MCF 10A (cell line): ENCODE measurements around the gene KRTAP5-9. TPM values are rescaled to one million over a fixed set of nuclear protein-coding genes. Genes with fewer than 3 reads are reported as not detected.

ENCODE experiments used
- Bru-seq: library from RNA; stranded (reverse); fragments of 400-500 nt; gene quantifications from one replicate; lab custom pipeline; 2021; lab: Mats Ljungman, UMichigan
- BruChase-seq, 2 experiments: library from RNA; stranded (reverse); fragments of 400-500 nt; gene quantifications; one replicate each; lab custom pipeline; 2021; lab: Mats Ljungman, UMichigan
- BruUV-seq: library from RNA; stranded (reverse); fragments of 400-500 nt; replicated peaks from 2 replicates; lab custom pipeline; 2021; lab: Mats Ljungman, UMichigan
- CTCF ChIA-PET: fragments of 300-600 bp; sonication (Branson Sonifier 250); formaldehyde crosslinking; extraction: SDS; loops from one replicate; lab custom pipeline; 2021; ENCODE audit warnings: antibody characterized with exemption, inconsistent platforms; lab: Yijun Ruan, JAX
- POLR2A ChIA-PET: fragments of 300-600, 350-650 bp; sonication (Branson Sonifier 250); formaldehyde crosslinking; extraction: SDS; loops from one replicate; lab custom pipeline; 2020; ENCODE audit warnings: antibody characterized with exemption, inconsistent platforms; lab: Yijun Ruan, JAX
- DNase-seq: peaks from one replicate; pipeline ENCODE4 v3.0.0-alpha.2; 2018; ENCODE audit not compliant: unreplicated experiment
- H3K27ac Mint-ChIP-seq: one replicate; pipeline ENCODE4 v1.8.0; 2022; ENCODE audit warnings: mild to moderate bottlenecking, low read depth, mixed read lengths; ENCODE audit not compliant: unreplicated experiment
- H3K27me3 Mint-ChIP-seq: one replicate; pipeline ENCODE4 v1.8.0; 2022; ENCODE audit warnings: mixed read lengths; ENCODE audit not compliant: insufficient read depth, unreplicated experiment
- H3K36me3 Mint-ChIP-seq: one replicate; pipeline ENCODE4 v1.8.0; 2022; ENCODE audit warnings: mild to moderate bottlenecking, moderate library complexity, mixed read lengths; ENCODE audit not compliant: insufficient read depth, unreplicated experiment
- H3K4me1 Mint-ChIP-seq: one replicate; pipeline ENCODE4 v1.8.0; 2022; ENCODE audit warnings: mixed read lengths; ENCODE audit not compliant: insufficient read depth, unreplicated experiment
- H3K4me3 Mint-ChIP-seq: one replicate; pipeline ENCODE4 v1.8.0; 2022; ENCODE audit warnings: mild to moderate bottlenecking, moderate library complexity, mixed read lengths; ENCODE audit not compliant: unreplicated experiment
- H3K9me3 Mint-ChIP-seq: one replicate; pipeline ENCODE4 v1.8.0; 2022; ENCODE audit warnings: mixed read lengths; ENCODE audit not compliant: unreplicated experiment
- intact Hi-C: fragments of 100-400 bp; cut with micrococcal nuclease; formaldehyde crosslinking; loops from 2 replicates; pipeline ENCODE4 v1.14.1; 2022
- long read RNA-seq: library from polyadenylated mRNA; stranded (forward); transcript quantifications from one replicate; pipeline ENCODE4 v2.0.0, GENCODE V29; 2022
- total RNA-seq: library from RNA; stranded (reverse); gene quantifications from 2 replicates; pipeline ENCODE4 v1.2.3, GENCODE V29; 2022
- TF ChIP-seq, protein P1 (sequence below): fragments of 200-600 bp; IDR thresholded peaks from one replicate; pipeline ENCODE4 v1.8.0; 2022; ENCODE audit warnings: antibody characterized with exemption, mild to moderate bottlenecking; ENCODE audit not compliant: unreplicated experiment

Gene KRTAP5-9
- not detected in 2 replicates for total RNA-seq
- Bru-seq, nascent RNA: not detected
- percentile 21 among the genes with signal in this experiment for BruChase-seq, experiment 1, labeled RNA remaining after a 6-hour chase
- percentile 22 among the genes with signal in this experiment for BruChase-seq, experiment 2, labeled RNA remaining after a 2-hour chase
- long read RNA-seq: 0 reads

DNA sequence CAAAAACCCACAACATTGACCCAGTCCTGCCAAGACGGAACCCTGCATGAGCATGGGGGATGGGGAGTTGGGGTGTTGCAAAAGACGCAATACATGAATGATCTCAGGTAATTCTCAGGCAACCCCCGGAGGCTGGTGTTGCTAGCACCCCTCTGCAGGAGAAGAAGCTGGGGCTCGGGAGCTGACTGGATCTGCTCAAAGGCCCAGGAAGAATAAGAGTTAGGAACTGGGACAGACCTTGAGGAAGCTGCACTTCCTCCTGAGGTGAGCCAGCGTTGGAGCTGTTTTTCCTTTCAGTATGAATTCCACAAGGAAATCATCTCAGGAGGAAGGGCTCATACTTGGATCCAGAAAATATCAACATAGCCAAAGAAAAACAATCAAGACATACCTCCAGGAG lies at the start of gene KRTAP5-9:
Gene KRTAP5-9, plus strand, starts transcription at position 301 of the 400 bp plus-strand sequence. CDS start 238 bp downstream, outside the sequence.
- peaks cover 10% of the 10 kb centered on the region for H3K9me3 Mint-ChIP-seq
- H3K36me3 Mint-ChIP-seq: no peaks in the 10 kb centered on the region
- TF ChIP-seq, protein P1, sequence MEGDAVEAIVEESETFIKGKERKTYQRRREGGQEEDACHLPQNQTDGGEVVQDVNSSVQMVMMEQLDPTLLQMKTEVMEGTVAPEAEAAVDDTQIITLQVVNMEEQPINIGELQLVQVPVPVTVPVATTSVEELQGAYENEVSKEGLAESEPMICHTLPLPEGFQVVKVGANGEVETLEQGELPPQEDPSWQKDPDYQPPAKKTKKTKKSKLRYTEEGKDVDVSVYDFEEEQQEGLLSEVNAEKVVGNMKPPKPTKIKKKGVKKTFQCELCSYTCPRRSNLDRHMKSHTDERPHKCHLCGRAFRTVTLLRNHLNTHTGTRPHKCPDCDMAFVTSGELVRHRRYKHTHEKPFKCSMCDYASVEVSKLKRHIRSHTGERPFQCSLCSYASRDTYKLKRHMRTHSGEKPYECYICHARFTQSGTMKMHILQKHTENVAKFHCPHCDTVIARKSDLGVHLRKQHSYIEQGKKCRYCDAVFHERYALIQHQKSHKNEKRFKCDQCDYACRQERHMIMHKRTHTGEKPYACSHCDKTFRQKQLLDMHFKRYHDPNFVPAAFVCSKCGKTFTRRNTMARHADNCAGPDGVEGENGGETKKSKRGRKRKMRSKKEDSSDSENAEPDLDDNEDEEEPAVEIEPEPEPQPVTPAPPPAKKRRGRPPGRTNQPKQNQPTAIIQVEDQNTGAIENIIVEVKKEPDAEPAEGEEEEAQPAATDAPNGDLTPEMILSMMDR: no peak
- H3K4me1 Mint-ChIP-seq: no peaks in the 10 kb centered on the region
- ChIA-PET POLR2A (no interaction called here), CTCF (no interaction called here)
- H3K27me3 Mint-ChIP-seq: no peaks in the 10 kb centered on the region
- no peak within 1 kb of the TSS for H3K4me3 Mint-ChIP-seq
- no peak for DNase-seq
- BruUV-seq: no TSS peak
- intact Hi-C loops: no loop called here
- no peak within 1 kb of the TSS for H3K27ac Mint-ChIP-seq

DNA sequence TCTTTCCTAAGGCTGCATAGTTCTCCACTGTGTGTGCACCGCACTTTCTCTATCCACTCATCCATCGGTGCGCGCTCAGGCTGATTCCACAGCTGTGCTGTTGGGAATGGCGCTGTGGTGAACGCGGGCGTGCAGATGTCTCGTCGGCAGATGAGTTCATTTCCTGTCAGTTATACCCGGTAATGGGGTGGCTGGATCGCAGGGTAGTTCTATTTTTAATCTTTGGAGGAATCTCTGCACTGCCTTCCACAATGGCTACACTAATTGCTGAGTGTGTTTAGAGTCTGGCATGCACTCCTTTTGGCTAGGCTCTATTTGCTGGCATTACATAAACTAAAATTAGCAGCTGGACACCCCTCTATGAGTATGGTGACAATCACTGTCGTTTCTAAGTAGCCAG lies 49.1 kb upstream of the KRTAP5-9 start:
- BruUV-seq: no TSS peak
- intact Hi-C loops: no loop called here

DNA sequence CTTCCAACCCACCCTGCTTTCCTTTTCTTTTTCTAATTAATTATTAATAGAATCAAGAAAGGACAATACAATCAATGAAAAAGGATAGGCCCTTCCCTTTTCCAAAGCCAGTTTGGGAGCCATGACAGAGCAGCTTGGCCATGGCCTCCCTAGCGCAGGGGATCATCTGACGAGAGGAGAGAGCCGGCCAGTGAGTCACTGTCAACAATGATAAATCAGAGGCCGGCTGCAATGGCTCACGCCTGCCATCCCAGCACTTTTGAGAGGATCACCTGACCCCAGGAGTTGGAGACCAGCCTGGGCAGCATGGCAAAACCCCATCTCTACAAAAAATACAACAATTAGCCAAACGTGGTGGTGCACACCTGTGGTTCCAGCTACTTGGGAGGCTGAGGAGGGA lies 48.7 kb upstream of the KRTAP5-9 start:
- Mint-ChIP-seq H3K9me3 (no peaks in the 10 kb centered on the region), H3K27me3 (no peaks in the 10 kb centered on the region), H3K36me3 (peaks cover 60% of the 10 kb centered on the region), H3K4me3 (no peak overlapping the region), H3K4me1 (no peaks in the 10 kb centered on the region), H3K27ac (no peak overlapping the region)
- ChIA-PET CTCF (no interaction called here), POLR2A (no interaction called here)
- intact Hi-C loops: no loop called here
- TF ChIP-seq, protein P1: no peak
- no peak for DNase-seq
- BruUV-seq: no TSS peak

More for the DNA sequence above, 49.1 kb upstream of the KRTAP5-9 start:
- Mint-ChIP-seq H3K9me3 (no peaks in the 10 kb centered on the region), H3K4me3 (no peak overlapping the region), H3K27ac (no peak overlapping the region), H3K27me3 (no peaks in the 10 kb centered on the region), H3K36me3 (peaks cover 64% of the 10 kb centered on the region), H3K4me1 (no peaks in the 10 kb centered on the region)
- DNase-seq: no peak
- ChIA-PET CTCF (no interaction called here), POLR2A (no interaction called here)
- TF ChIP-seq, protein P1: no peak

GRCh38 chr11:71500601-71501021 lies 47.6 kb upstream of the KRTAP5-9 start:
- TF ChIP-seq, protein P1: no peak
- H3K4me1 Mint-ChIP-seq: no peaks in the 10 kb centered on the region
- no peaks in the 10 kb centered on the region for H3K9me3 Mint-ChIP-seq
- H3K27ac Mint-ChIP-seq: no peak overlapping the region
- CTCF ChIA-PET: interaction anchor here (0.6 to 0.8 kb wide), 2 partner anchors 9 to 1175 kb away, joined by 3 to 4 read pairs; no protein-coding TSS in a partner anchor
- H3K36me3 Mint-ChIP-seq: peaks cover 50% of the 10 kb centered on the region
- BruUV-seq: no TSS peak
- intact Hi-C loops: no loop called here
- peak; percentile 9 for DNase-seq
- H3K4me3 Mint-ChIP-seq: no peak overlapping the region
- POLR2A ChIA-PET: interaction anchor here (0.8 kb wide), 1 partner anchor 9 kb away, joined by 3 read pairs; no protein-coding TSS in a partner anchor
- no peaks in the 10 kb centered on the region for H3K27me3 Mint-ChIP-seq
